Measurements from ENCODE around the gene PRM1.

PRM1 gene

DNA sequence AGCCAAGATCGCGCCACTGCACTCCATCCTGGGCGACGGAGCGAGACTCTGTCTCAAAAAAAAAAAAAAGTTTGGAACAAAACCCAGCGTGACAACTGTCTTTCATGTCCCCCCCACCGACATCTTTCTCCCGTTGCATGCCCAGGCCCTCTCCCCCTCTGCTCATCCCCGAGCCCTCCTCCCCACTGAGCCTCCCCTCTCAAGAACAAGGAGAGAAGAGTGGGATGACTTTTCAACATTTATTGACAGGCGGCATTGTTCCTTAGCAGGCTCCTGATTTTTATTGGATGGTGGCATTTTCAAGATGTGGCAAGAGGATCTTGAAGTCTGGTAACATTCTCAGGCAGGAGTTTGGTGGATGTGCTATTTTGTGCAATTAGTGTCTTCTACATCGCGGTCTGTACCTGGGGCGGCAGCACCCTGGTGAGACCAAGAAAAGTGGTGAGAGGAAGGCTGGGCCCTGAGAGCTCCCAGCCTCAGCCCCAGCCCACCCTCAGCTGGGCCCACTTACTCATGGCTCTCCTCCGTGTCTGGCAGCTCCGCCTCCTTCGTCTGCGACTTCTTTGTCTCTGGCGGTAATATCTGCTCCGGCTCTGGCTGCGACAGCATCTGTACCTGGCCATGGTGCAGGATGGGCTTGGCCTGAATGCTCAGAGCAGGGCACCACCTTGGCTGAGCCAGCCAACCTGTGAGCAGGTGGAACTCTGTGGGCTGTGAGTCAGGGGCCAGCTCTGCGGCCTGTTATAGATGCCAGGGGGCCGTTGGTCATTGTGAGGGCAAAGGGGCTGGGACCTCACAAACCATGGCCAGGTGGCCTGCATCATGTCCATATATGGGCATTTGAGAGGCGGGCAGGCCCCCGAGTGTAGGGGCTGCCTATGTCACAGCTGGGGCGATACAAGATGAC lies at the start of gene PRM1:
Gene PRM1, minus strand, starts transcription at position 715 of the 907 bp plus-strand sequence. Its CDS starts 92 bp downstream, at position 623.
- no peak for DNase-seq

DNA sequence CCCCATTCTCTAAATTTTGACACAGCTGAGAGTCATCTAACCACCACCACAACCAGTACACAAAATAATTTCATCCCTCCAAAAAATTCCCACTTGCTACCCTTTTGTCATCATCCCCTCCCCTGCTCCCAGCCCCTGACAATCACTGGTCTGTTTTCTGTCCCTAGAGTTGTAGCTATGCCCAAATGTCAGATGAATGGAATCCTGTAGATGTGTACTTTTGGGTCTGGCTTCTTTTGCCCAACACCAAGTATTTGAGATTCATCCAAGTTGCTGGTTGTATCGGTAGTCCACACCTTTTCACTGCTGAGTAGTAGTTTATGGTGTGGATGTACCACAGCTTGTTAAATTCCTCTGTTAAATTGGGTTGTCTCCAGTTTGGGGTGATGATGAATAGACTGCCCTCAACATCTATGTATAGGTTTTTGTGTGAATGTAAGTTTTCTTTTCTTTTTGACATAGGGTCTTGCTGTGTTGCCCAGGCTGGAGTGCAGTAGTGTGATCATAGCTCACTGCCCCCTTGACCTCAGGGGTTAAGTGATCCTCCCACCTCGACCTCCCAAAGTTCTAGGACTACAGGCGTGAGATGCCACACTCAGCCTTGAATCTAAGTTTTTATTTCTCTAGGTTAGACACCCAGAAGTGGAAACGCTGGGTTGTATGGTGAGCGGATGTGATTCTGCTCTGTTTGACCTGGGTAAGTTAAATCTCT lies 49.6 kb upstream of the PRM1 start:
- DNase-seq: no peak

DNA sequence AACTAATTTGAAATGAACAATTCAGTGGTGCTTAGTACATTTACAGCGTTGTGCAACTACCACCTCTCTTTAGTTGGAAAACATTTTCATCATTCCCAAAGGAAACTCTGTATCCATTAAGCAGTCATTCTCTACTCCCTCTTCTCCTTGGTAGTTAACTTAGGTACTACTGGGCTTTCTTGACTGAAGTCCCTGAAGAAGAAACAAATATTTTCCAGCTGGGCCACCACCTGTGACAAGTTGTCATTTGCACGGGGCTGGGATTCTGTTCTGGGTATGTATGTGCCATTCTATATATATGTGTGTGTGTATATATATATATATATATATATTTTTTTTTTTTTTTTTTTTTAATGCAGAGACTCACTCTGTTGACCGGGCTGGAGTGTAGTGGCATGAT lies 48.8 kb upstream of the PRM1 start:
- DNase-seq: no peak

DNA sequence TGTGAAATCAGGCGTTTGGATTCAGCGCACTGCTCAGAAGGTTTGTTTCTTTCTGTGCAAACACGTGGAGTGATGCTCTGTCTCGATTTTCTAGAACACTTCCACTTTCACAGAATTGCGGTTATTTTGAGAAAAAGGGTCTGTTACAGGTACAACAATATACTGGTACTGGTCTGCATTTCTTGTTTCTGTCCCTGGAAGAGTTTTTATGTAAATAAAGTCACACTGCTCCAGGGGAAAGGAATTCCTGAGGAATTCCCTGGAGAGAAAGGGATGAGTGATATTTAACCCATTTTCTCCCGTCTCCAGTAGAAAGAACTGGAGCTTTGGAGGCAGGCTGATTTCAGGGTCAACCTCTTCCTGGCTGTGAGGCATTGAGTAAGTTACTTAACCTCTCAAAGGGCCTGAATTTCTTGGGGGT lies 48.0 kb upstream of the PRM1 start:
- no peak for DNase-seq

DNA sequence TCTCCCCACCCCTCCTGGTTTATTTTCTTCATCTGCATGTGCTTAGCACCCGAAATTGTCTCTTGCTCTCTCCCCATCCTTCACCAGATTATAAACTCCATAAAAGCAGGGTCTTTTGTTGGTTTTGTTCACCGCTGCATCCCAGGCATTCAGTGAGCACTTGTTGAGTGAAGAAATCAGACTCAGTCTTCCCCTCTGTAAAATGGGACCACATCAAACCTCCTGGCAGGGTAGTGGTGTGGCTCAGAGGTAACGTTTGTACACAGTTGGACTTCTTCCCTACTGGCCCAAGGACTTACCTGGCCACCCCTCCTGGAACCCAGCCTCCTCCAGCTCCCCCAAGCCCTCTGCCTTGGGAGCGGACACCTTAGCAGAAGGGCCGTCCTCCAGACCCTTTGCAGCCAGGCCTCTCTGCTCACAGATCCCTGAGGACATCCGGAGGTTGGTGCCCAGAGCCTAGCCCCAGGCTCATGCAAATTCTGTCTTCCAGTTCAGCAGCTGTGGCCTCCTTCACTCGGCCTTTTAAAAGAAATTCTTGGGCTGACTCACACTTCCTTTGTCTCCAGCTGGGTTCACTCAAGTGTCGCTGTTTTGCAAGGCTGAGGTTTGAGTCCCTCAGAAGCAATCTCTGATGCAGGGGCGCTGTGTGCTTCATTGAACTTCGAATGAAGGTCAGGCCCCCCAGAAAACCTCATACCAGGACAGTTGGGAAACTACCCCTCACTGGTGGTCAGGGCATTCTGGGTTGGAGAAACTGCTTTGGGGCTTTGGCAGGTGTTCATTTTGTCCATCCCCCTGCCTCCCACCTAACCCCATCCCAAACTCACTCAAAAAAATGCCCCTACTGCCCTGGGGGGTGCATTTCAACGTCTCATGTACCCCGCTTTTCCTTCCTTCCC lies 47.3 kb upstream of the PRM1 start:
- no peak for DNase-seq

DNA sequence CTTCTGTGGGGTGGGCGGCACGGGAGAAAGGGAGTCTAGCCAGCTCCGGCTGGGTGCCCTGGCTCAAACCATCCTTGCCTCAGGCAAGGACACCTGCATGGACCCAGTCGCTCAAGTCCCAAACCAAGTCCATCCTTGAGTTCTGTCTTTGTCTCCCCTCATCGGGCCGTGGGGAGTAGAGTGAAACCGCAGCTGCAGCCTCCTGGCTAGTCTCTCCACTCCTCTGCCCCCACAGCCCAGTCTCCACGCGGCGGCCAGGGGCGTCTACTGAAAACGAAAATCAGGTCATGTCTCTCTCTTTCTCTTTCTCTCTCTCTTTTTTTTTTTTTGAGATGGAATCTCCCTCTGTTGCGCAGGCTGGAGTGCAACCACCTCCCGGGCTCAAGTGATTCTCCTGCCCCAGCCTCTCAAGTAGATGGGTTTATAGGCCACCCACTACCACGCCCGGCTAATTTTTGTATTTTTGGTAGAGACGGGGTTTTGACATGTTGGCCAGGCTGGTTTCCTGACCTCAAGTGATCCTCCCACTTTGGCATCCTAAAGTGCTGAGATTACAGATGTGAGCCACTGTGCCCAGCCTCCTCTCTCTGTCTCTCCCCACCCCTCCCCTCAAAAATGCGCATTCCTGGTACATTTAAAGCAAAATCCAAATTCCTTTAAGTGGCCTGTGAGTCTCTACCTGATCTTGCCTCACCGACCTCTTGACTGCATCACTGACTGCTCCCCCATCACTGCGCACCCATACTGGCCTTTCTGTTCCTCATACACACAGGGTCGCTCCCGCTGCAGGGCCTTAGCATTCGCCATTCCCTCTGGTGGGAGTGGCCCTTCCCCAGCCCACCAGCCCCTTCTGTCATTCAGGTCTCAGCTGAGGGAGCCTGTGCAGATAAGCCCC lies 46.4 kb upstream of the PRM1 start:
- no peak for DNase-seq

DNA sequence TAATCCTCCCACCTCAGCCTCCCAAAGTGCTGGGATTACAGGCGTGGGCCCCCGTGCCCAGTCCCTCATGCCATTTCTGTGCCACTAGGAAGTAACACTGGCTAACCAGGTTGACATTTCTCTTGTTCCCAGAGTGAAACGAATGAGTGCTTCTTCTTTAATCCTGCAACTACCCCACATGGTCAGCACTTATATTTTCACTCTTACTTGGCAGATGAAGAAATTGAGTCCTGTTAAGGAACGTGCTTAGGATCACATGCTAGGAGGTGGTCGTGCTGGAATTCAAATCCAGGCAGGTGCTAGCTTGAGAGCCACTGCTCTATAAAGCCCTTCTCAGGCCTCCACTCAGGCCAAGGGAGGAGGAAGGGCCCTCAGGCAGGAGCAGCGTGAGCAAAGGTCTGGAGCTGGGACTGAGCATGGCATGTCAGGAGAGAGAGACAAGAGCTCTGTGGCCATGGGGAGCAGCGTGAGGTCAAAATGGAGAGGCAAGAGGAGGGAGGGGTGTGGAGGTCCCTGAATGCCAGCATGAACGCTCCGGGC lies 45.7 kb upstream of the PRM1 start:
- no peak for DNase-seq

- DNase-seq: no peak
Observed at GRCh38 chr16:11326084-11326736, 45.1 kb upstream of the PRM1 start.

- DNase-seq: no peak
Observed at GRCh38 chr16:11325404-11326083, 44.4 kb upstream of the PRM1 start.

- no peak for DNase-seq
Observed at GRCh38 chr16:11323551-11324336, 42.6 kb upstream of the PRM1 start.

GRCh38 chr16:11322823-11323222 lies 41.7 kb upstream of the PRM1 start:
- DNase-seq: no peak

- no peak for DNase-seq
Observed at GRCh38 chr16:11321662-11322061, 40.5 kb upstream of the PRM1 start.

DNA sequence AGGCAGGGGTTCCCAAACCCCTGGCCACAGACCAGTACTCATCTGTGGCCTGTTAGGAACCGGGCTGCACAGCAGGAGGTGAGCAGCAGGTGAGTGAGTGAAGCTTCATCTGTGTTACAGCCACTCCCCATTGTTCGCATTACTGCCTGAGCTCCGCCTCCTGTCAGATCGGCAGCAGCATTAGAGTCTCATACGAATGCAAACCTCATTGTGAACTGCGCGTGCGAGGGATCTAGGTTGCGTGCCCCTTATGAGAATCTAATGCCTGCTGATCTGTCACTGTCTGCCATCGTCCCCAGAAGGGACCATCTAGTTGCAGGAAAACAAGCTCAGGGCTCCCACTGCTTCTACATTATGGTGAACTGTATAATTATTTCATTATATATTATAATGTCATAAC lies 39.0 kb upstream of the PRM1 start:
- no peak for DNase-seq

DNA sequence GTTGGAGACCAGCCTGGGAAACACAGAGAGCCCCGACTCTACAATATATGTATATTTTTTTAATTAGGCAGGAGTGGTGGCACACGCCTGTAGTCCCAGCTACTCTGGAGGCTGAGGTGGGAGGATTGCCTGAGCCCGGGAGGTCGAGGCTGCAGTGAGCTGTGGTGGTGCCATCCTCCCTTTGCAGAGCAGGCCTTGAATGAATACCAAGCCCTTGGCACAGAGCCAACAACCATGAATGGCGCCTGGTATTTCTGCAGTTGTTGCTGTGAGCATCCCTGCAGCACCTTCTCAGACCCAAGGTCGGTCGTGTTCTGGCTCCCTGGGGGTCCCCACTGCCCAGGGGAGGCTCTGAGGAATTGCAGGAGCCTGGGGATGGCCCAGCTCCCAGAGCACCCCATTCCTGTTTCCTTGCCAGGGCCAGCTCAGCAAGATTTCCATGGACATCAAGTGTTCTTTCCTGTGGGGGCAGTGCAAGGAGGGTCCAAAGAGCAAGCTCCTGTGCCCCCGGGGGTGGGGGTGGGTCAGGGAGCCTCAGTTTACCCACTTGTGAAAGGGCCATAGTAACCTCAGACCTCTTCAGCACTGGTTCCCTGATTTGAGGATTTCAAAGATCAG lies 38.5 kb upstream of the PRM1 start:
- no peak for DNase-seq

DNA sequence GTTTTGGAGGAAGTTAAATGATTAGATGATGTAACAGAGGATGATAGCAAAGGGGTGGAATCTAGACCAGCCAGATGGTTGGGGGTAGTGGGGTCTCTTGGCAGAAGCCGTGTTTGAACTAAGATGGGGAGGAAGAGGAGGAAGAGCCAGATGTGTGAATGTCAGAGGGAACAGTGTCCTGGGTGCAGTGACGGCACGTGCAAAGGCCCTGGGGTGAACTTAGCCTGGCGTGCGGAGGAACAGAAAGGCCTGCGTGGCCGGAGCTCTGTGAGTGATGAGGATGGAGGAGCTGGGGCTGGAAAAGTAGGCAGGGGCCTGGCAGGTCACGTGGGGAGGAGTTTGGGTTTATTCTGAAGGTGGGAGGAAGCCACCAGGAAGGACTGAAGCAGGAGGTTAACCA lies 37.7 kb upstream of the PRM1 start:
- no peak for DNase-seq

DNA sequence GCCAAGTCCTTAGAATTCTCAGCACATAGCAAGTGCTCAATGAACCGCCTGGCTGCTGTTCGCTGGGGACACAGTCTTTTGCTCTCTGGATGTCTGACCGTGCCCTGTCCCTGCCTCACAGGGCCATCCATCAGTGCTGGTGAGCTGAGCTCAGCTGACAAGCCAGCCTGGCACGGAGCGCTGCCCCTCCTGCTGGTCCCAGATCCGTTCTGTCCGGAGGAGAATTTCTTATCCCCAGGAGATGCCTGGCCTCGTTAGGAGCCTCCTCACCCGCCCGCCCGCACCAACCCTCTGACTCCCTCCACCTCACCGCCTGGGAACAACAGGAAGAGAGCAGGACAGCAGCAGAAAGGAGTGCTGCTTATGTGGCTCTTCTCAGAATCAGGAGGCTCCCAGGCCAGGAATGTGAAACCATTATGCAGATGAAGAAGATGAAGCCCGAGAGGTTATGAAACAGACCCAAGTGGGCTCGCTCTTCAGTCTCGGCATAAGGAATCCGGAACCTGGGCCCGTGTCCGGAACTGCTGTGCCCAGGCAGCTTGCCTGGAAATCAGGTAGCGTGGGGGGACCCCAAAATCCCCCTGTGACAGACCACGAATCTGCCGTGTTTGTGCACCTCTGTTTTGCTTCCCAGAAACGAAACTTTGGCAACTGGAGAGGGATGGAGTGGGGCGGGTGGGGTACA lies 35.3 kb upstream of the PRM1 start:
- DNase-seq: no peak

GRCh38 chr16:11315510-11315909 lies 34.4 kb upstream of the PRM1 start:
- DNase-seq: no peak

GRCh38 chr16:11314309-11314894 lies 33.3 kb upstream of the PRM1 start:
- no peak for DNase-seq

All from cortex of kidney (tissue), 1 donor.